GM12874 (cell line): ENCODE data around the gene NDOR1.

Experiments used
- CTCF ChIP-seq: IDR thresholded peaks from 2 replicates; pipeline ENCODE4 v1.5.1; 2011; ENCODE audit warnings: low read depth, mild to moderate bottlenecking, control low read depth, low read length, moderate library complexity; ENCODE audit not compliant: insufficient read depth

NDOR1 gene

GRCh38 chr9:137266162-137266527 is 60.6 kb downstream of the NDOR1 start:
- TF ChIP-seq CTCF: no peak
